Stimulated activated CD8-positive, alpha-beta memory T cell treated with anti-CD3 and anti-CD28 coated beads, Interleukin-12 subunit alpha, Interleukin-12 subunit beta, amount 100 ng/mL, for 24 hours (primary cell): ENCODE results near the gene DISC1.
"Not testable (repeated sequence)": the region's sequence is repeated elsewhere in the genome, so short reads cannot be mapped to it uniquely, and the experiment has no call there.

ENCODE experiments used
- DNase-seq: peaks from one replicate; pipeline ENCODE4 v3.0.0-alpha.2; 2020; ENCODE audit errors: extremely low read depth

Gene DISC1

GRCh38 chr1:231959225-231959884 is 332.8 kb downstream of the DISC1 start:
- DNase-seq: no peak

DNA sequence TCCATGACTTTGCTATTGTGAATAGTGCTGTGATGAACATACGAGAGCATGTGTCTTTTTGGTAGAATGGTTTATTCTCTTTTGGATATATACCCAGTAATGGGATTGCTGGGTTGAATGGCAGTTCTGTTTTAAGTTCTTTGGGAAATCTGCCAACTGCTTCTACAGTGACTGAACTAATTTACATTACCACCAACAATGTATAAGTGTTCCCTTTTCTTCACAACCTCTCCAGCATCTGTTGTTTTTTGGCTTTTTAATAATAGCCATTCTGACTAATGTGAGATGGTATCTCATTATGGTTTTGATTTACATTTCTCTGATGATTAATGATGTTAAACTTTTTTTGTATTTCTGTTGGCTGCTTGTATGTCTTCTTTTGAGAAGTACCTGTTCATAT is 335.2 kb downstream of the DISC1 start:
- DNase-seq: not testable (repeated sequence)

- no peak for DNase-seq
Measured at GRCh38 chr1:231962636-231963035, 336.0 kb downstream of the DISC1 start.

DNA sequence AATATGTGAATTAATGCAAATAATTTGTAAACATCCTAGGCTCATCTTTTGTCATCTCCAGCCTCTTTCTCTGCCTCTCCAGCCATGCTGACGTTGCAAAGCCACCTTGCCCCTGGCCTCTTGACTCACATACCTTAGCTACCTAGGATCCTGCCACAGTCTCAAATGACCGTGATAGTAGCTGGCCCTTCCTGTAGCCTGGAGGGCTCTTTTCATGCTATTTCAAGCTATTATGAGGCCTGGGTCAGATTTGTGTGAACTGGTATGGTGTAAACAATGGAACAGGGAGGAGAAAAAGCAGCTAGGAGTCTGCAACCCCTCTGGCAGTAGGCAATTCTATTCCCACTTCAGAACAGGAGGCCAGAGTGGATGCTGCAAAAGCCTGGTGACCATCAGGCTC is 337.7 kb downstream of the DISC1 start:
- no peak for DNase-seq

DNA sequence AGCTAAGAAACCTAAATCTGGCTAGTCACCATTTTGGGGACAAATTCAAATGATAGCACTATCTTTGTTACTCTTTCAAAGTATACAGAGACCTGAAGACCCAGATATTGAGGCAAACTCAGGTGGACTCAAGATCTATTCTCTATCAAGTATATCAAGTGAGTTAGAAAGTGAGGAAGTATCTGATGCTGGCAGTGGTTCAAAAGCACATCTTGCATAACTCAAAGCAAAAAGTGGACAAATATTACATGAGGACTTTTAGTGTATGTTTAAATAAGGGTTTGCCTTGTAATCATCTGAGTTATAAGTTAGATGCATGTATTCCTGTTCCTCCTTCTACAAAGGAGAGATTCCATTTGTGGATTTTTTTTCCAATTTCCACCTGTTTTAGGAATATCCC is 338.4 kb downstream of the DISC1 start:
- no peak for DNase-seq

GRCh38 chr1:231965615-231966014 is 339.0 kb downstream of the DISC1 start:
- no peak for DNase-seq

GRCh38 chr1:231966983-231967382 is 340.4 kb downstream of the DISC1 start:
- DNase-seq: no peak

- no peak for DNase-seq
Measured at GRCh38 chr1:231969076-231969475, 342.5 kb downstream of the DISC1 start.

- DNase-seq: not testable (repeated sequence)
Measured at GRCh38 chr1:231969761-231970160, 343.2 kb downstream of the DISC1 start.

GRCh38 chr1:231970684-231971083 is 344.1 kb downstream of the DISC1 start:
- DNase-seq: no peak

- DNase-seq: no peak
Measured at GRCh38 chr1:231971397-231972110, 345.0 kb downstream of the DISC1 start.

- no peak for DNase-seq
Measured at GRCh38 chr1:231972111-231972445, 345.5 kb downstream of the DISC1 start.

- DNase-seq: no peak
Measured at GRCh38 chr1:231973830-231974229, 347.2 kb downstream of the DISC1 start.

DNA sequence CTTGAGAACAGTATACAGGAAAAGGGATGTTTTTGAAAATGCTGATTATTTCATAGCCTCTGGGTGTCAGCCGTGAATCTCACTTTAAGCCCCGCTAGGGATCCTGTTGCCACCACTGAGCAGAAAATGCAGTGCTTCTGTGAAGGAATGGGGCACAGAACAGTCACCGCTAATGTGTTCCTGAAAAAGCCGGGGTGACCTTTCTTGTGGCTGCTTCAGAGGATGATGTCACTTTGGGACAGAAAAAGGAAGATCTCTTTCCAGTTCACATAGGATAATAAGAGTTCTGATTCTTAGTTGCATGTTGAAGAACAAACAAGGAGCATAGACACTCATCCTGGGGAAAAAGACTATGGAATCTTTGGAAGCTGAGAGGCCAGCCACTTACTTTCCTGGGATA is 349.6 kb downstream of the DISC1 start:
- DNase-seq: no peak

DNA sequence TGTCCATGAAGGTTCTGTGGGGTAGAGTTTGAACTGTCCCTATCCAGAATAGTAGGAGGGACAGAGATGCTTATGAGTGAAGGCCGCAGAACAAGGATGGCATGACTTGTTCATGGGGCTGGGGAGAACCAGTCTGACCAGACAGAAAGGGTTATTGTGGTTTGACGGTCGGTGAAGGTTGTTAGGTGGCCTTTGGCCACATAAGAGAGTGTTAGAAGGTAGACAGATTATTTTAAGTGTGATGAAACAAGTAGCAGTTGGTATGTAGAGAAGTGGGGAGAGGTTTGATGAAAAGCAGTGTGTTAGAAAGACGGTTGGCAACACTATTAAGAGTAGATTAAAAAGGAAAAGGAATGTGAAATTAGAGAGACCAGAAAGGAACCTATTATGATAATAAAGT is 355.1 kb downstream of the DISC1 start:
- DNase-seq: no peak

GRCh38 chr1:231982871-231983587 is 356.4 kb downstream of the DISC1 start:
- no peak for DNase-seq

DNA sequence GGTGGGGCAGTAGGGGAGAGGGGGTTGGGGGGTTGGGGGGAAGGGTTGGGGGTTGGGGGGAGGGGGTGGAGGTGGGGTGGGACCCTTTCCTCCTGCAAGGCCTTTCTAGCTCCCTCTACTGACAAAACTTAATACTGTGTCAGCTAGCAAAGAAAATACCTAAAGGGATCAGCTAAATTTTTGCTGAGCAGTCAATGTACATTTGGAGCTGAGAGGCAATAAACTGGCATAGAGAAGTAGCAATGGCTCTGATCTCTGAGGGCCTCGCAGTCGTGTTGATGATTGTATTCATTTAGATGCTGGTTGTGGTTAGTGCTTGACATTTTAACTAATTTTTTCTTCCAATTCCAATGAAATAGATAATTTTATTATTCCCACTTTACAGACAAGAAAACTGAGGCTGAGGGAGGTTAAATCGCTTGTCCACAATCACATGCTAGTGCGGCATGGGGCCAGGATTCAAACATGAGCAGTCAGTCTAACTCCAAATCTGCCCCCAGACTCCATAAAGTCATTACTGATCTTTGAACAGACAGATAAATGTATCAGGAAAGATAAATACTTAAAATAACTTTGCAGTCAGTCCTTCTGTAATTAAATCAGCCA is 357.1 kb downstream of the DISC1 start:
- DNase-seq: no peak

DNA sequence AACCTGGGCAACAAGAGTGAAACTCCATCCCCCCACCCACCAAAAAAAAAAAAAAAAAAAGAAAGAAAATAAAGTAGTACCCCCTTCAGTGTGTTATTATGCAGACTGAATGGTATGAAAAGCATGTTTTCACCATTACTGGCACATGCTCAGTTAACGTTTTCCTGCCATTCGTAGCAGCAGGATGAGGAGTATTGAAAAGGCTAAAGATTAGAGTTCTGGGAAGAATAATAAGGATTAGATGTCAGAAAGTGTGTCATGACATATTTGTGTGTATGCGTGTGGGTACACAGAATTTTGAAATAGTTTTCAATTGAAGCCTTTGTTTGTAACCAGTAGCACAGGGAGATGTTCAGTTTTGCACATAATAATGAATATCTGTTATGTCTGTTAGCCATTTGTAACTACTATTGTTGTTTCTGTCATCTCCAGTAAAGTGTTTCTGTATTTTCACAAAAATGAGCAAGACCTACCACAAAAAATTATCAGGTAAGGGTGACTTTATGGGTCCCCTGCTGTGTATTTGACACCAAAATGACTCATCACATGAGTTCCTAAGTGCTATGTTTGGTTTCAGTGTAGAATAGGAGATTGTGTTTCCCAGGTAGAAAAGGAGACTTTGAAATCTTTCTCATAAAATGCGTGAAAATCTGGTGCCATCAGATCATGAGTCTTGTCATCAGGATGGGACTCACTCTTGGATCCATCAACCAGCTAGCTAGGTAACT is 358.9 kb downstream of the DISC1 start:
- no peak for DNase-seq

GRCh38 chr1:231986631-231987336 is 360.2 kb downstream of the DISC1 start:
- DNase-seq: no peak

DNA sequence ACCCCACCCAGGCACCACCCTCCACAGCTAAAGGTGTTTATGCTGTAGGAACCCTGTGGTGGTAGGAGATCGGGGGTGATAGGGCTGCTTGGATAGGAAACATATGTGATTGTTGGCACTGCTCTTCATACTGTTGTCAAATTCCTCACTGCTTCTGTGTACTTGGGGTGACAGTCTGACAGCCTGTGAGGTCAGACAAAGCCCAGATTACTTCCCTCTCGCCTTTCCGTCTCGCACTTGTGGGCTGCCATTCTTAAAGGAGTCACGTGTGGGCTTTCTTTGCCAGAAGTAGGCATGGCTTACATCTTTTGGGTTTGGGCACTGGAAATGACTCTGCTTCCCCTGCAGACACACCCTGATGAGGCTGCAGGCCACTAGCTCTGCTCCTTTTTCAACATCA is 363.8 kb downstream of the DISC1 start:
- DNase-seq: no peak

DNA sequence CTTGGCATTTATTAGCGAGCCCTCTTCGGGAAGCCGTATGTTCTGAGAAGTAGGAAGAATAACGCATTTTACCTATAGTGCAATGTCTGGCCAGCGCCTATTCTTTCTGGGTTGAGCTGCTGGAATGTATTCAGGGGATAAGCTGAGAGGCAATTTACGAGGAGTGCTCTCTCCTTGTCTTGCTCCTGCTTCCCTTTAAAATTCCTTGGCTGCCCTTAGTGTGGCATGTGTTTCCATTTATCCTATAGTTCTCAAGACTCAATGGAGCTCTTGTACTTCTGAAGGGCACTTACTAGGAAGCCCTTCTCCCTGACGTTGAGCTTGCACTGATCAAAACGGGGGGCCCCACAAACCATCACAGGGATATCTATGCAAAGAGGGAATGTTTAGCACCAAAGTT is 364.6 kb downstream of the DISC1 start:
- no peak for DNase-seq
